Measurements from ENCODE around the gene SERPINI1. TPM values are rescaled to one million over a fixed set of nuclear protein-coding genes. Genes with fewer than 3 reads are reported as not detected.

SERPINI1 gene
- total and polyA plus RNA-seq, 2 of the 8 experiments (the other 6 are each of a cell fraction or from before 2014, with no cell fraction given) = 5.3 to 9.9 TPM

GRCh38 chr3:167785790-167786189 lies 50.3 kb downstream of the SERPINI1 start:
- no peaks in the 10 kb centered on the region for H3K23me2 ChIP-seq (ENCODE audit: low read depth, low read length)
- ChIA-PET POLR2A (ENCODE audit: partially characterized antibody) (no interaction called here), CTCF (ENCODE audit: partially characterized antibody) (interaction anchor here (0.7 kb wide), 1 partner anchor 103 kb away, joined by 4 read pairs; no protein-coding TSS in a partner anchor)
- no peaks in the 10 kb centered on the region for H3K27me3 ChIP-seq (replicated peaks in 1 of 4; ENCODE audit: control insufficient read depth in 3 of 4, extremely low read depth in 1 of 4, insufficient read depth in 3 of 4, low read length in 3 of 4)
- FAIRE-seq (no peak), DNase-seq (ENCODE audit: low read depth in 1 of 2, low spot score in 2 of 2) (no peak)
- H2AK5ac ChIP-seq (ENCODE audit: low read depth, low read length) = no peak overlapping the region
- H3K14ac ChIP-seq (ENCODE audit: insufficient read length) = no peak overlapping the region
- no peak overlapping the region for H2BK15ac ChIP-seq (ENCODE audit: low read length)
- H3K79me1 ChIP-seq (ENCODE audit: low read depth, low read length) = no peaks in the 10 kb centered on the region
- no peak overlapping the region for H3K27ac ChIP-seq (ENCODE audit: low read depth, low read length)
- H3K4me3 ChIP-seq (ENCODE audit: extremely low read depth in 1 of 4, insufficient read depth in 2 of 4, low read depth in 3 of 4, low read length in 4 of 4) = no peak overlapping the region
- H4K5ac ChIP-seq (ENCODE audit: insufficient read length, low read depth, low read length) = no peak overlapping the region
- TF ChIP-seq SRF (IDR thresholded peaks at IDR 0.05; ENCODE audit: low read depth, low read length) (no peak), JUND (IDR thresholded peaks at IDR 0.05; ENCODE audit: low read length) (no peak), POLR2AphosphoS5 (IDR thresholded peaks at IDR 0.05; ENCODE audit: low read depth, low read length) (no peak), USF2 (IDR thresholded peaks at IDR 0.05; ENCODE audit: low read length) (no peak), NANOG (IDR thresholded peaks at IDR 0.05; ENCODE audit: insufficient read depth, low read depth, low read length, poor library complexity, severe bottlenecking) (no peak), CTCF (IDR thresholded peaks at IDR 0.05; ENCODE audit: control extremely low read depth in 1 of 3, insufficient read depth in 1 of 3, low read depth in 1 of 3, low read length in 3 of 3) (no peak), SAP30 (IDR thresholded peaks at IDR 0.05; ENCODE audit: insufficient read depth, insufficient replicate concordance, low read length) (no peak), TAF7 (optimal IDR thresholded peaks at IDR 0.05; ENCODE audit: borderline replicate concordance, low read depth, low read length) (no peak), SP1 (IDR thresholded peaks at IDR 0.05; ENCODE audit: low read depth, low read length) (no peak), YY1 (IDR thresholded peaks at IDR 0.05; ENCODE audit: low read depth, low read length) (no peak)
- H3K18ac ChIP-seq (ENCODE audit: extremely low read depth, low read length) = no peak overlapping the region
- 89% methylated on average over 3 of the region's 3 CpGs; no CpG with 5 or more reads in 1 of the 2 experiments for WGBS, 2 experiments (ENCODE audit: extremely low coverage in 1 of 2, insufficient coverage in 1 of 2, insufficient read length in 1 of 2, insufficient replicate concordance in 2 of 2, low coverage in 1 of 2, low lambda C conversion rate in 2 of 2, missing lambda C conversion rate in 1 of 2)
- no peak overlapping the region for H3K4me2 ChIP-seq (ENCODE audit: insufficient read depth in 1 of 2, low read depth in 2 of 2, low read length in 2 of 2)
- no peak overlapping the region for H4K8ac ChIP-seq (ENCODE audit: extremely low read depth, insufficient read depth, low read length)
- no peak overlapping the region for H2BK12ac ChIP-seq (ENCODE audit: low read depth, low read length)
- 0 out of 7 replicates have a peak, but pooled peaks cover 0 to under 1% (median 0%) of the 10 kb centered on the region in 4 experiments for H3K4me1 ChIP-seq (replicated peaks in 1 of 4; ENCODE audit: control insufficient read depth in 3 of 4, insufficient read depth in 4 of 4, low read length in 3 of 4)
- no peak overlapping the region for H3K23ac ChIP-seq (ENCODE audit: insufficient read length)
- no peak overlapping the region for H3K9ac ChIP-seq (replicated peaks in 1 of 4; ENCODE audit: extremely low read depth in 1 of 4, low read depth in 3 of 4, low read length in 3 of 4)
- no peak overlapping the region for H2AFZ ChIP-seq (ENCODE audit: low read length)
- H4K91ac ChIP-seq (replicated peaks; ENCODE audit: insufficient read length, low read length) = no peak overlapping the region
- H3K4ac ChIP-seq (replicated peaks; ENCODE audit: insufficient read length, low read depth, low read length) = no peak overlapping the region
- no peak overlapping the region for H2BK5ac ChIP-seq (ENCODE audit: low read depth, low read length)
- no peaks in the 10 kb centered on the region for H3K79me2 ChIP-seq (ENCODE audit: control insufficient read depth in 1 of 2, insufficient read depth in 2 of 2, low read length in 2 of 2)
- no peaks in the 10 kb centered on the region for H4K20me1 ChIP-seq (replicated peaks in 1 of 2; ENCODE audit: control insufficient read depth in 1 of 2, insufficient read depth in 2 of 2, low read length in 2 of 2)
- H3K36me3 ChIP-seq (ENCODE audit: control insufficient read depth in 2 of 4, insufficient read depth in 4 of 4, low read length in 3 of 4) = no peaks in the 10 kb centered on the region
- H2BK120ac ChIP-seq (replicated peaks; ENCODE audit: low read depth, low read length) = no peak overlapping the region
- no peaks in the 10 kb centered on the region for H3K9me3 ChIP-seq (ENCODE audit: insufficient read depth in 2 of 2, low read depth in 1 of 2, low read length in 1 of 2)
- H3K56ac ChIP-seq (replicated peaks; ENCODE audit: insufficient read length, low read depth, low read length) = no peak overlapping the region
- H2BK20ac ChIP-seq (ENCODE audit: low read length) = no peak overlapping the region

Measured in H1 (cell line).